IPS-NIHi7 (cell line): Measurements from ENCODE around the gene ADIPOR2.
"Not testable (repeated sequence)": the region's sequence is repeated elsewhere in the genome, so short reads cannot be mapped to it uniquely, and the experiment has no call there.

Experiments used
- DNase-seq: peaks from one replicate; pipeline ENCODE4 v3.0.0; 2012; ENCODE audit warnings: mixed read lengths; ENCODE audit errors: extremely low spot score

ADIPOR2 gene

DNA sequence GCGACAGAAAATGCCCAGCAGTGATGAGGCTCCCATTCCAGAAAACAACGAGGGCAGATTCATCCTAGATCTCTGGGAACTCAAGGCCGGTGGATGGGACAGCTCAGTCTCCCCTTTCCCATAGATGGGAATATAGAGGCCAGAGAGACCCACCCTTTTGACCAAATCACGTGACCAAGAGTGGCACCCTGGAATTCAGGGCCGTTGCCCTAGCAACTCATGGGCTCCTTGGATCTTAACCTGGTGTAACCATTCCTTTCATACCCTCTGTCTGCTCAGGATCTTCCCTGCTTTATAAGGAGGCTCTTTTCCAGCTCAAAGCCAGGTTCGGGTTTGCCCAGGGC lies 121.0 kb downstream of the ADIPOR2 start:
- DNase-seq, result no peak

DNA sequence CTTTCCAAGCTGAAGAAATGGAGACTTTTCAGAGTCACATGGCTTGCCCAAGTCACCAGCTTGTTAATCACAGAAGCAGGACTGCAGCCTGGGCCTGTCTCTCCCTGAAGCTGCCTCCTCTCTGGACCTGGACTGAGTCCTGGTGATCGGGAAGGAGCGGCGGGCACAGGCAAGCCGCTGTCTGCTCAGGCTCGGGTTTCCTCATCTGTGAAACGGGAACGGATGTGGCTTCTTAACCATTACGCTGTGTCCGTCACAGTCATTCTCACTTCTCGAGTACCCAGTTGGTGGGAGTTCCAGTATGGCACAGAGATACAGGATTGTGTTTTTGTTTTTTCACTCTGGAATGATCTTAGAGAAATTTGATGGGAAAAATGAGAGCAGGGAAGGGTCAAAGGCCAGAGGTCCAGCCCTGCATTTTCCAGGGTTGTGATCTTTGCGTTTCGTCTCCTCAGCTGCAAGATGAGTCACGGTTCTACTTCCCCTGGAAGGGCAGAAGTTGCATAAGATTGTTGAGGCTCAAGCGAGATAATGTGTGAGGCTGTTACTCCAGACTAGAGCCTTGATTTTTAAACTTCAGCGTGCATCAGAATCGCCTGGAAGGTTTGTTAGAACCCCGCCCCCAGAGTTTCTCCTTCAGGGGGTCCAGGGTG lies 121.9 kb downstream of the ADIPOR2 start:
- no peak for DNase-seq

GRCh38 chr12:1814266-1814665 lies 123.4 kb downstream of the ADIPOR2 start:
- no peak for DNase-seq

DNA sequence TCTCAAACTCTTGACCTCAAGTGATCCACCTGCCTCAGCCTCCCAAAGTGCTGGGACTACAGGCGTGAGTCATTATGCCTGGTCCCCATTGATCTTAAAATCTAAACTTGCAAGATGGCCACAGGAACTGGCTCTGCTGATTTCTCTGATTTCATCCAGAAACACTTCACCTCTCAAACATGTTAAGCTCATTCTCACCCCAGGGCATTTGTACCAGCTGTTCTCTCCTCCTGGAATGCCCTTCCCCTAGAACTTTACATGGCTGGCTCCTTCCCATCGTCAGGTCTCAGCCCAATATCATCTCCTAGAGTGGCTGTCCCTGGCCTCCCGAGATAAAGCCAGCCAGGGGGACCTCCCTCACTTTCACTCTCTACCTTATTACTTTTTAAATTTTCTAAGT lies 124.2 kb downstream of the ADIPOR2 start:
- no peak for DNase-seq

DNA sequence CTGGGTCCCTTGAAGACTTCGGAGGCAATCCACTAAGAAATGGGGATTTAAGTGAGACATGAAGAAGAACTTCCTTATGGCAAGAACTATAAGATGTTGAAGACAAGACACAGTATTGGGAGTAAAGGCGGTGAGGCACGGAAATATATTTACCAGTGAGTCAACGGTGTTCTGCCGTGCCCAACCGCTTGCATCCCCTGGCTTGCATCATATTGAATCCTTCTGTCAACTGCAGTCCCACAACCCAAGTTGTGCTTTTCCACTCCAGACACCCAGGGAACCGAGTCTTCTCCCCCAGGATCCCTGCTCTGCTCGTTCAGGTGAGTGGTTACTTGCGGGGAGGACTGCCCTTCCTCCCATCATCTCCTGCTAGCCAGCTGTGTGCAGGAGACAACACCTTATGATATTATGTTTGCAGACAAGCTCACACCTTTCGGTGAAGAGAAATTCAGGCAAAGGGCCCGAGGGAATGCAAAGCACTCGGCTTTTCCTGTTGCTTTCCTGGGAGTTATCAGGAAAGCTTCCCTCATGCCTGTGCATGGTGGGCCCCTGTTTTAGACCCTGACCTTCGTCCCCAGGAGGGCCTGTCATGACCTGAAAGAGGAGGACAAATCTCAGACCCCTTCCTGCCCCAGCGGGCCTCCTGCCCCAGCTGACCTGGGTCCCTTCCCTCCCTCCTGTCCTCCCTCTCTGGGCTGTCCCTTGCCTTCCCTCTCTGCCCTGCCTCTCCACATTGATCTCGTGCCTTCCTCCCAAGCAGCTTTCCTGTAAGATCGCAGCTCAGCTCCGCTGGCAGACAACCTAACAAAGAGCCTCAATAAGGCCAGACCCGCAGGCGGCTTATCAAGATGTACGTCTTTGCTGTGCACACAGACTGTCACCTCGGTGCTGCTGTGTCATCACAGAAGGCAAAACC lies 125.2 kb downstream of the ADIPOR2 start:
- no peak for DNase-seq

DNA sequence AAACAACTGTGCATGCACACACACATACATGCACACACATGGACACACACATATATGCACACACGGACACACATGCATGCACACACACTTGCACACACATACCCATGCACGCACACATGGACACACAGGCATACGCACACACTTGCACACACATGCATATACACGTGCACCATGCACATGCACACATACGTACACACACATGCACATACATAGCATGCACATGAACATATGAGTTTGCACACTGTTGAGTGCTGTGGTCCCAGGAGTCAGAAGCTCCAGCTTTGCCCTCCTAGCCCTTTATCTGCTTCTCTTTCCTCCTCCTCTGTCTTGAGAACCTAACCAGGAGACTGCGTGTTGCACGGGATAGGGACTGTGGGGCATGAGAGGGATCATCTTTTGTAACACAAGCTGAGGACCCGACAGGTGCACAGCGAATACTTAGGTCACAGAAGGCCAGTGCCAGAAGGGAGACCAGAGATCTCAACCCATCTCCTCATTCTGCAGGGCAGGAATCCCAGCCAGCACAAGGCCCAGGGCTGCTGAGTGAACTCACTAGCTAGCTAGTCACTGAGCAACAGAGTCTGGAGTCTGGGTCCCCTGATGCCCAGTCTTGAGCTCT lies 126.0 kb downstream of the ADIPOR2 start:
- DNase-seq, result no peak

GRCh38 chr12:1817928-1818327 lies 127.1 kb downstream of the ADIPOR2 start:
- DNase-seq, result not testable (repeated sequence)

- no peak for DNase-seq
These were observed 128.2 kb downstream of the ADIPOR2 start for GRCh38 chr12:1819050-1819449.

- no peak for DNase-seq
These were observed 128.7 kb downstream of the ADIPOR2 start for GRCh38 chr12:1819571-1819970.

GRCh38 chr12:1820191-1820895 lies 129.5 kb downstream of the ADIPOR2 start, which contains the start of gene LRTM2:
Gene LRTM2 (plus strand): TSS chr12:1820565. CDS start chr12:1828149, 7,584 bp downstream.
- DNase-seq, result no peak

DNA sequence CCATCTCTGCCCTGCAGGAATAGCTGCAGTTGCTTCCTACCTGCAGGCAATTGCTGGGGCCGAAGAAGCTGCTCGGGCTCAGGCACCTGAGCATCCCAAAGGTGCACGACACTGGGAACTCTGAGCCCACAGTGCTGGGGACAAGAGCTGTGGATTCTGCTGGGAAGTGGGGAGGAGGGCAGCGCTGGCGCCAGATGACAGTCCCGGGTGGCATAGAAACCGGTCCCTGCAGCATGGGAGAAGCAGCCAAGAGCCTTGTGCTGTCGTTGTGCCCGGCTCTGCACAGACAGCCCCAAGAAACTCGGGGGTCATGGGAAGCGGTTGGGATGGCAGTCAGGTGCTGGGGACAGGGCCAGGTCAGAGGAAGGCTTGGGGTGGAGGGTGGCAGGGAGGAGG lies 130.0 kb downstream of the ADIPOR2 start:
- DNase-seq, result no peak

DNA sequence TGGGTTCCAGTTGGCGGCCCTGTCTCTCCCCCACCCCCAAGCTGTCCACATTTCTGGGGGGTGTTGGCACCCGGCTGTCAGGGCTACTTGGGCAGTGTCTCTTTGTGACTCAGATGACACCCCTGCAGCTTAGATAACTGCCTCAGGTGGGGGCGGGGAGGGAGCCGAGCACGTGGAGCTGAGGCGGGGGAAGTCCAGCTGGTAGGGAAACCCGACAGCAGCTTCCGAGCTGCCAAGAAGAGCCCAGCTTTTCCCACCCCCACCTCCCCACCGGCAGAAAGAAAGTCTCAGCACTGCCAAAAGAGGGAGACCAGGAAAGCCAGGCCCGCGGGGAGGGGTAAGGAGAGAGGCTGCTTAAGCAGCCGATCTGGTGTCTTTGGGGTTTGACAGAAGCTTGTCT lies 130.9 kb downstream of the ADIPOR2 start:
- no peak for DNase-seq

DNA sequence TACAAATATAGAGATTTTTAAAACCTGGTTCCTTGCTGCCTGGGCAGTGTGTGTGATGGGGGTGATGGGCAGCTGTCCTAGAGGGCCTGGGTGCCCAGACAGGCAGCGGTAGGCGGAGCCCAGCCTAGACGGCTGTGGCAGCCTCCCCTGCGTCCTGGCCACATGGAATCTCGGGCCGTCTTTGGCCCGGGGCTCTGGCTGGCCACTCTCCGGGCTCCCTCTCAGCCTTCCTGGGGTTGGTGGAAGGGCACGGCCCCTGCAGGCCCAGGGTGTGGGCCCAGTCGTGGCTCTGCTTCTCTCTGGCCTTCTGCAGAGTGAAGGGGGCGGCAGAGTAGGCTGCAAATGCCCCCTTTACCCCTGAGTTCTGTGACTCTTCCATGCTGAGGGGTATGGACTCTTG lies 131.8 kb downstream of the ADIPOR2 start:
- no peak for DNase-seq

DNA sequence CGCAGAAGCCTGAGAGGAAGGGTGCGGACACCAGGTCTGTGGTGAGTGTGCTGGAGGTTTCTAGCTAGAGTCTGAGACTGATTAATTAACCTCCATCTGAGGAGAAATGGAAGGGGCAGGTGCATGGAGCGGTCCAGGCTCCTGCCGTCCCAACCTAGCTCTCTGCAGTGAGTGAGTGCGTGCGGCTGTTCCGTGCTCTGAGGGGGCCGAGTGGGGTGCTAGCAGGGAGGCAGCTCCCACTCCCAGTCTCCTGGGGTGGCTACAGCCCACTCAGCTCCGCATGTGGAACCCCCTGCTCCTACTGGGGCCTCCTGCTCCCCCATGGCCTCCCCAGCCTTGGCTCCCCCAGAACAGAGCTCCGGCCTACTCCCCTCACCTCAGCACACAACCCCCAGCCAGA lies 132.4 kb downstream of the ADIPOR2 start:
- DNase-seq, result no peak

DNA sequence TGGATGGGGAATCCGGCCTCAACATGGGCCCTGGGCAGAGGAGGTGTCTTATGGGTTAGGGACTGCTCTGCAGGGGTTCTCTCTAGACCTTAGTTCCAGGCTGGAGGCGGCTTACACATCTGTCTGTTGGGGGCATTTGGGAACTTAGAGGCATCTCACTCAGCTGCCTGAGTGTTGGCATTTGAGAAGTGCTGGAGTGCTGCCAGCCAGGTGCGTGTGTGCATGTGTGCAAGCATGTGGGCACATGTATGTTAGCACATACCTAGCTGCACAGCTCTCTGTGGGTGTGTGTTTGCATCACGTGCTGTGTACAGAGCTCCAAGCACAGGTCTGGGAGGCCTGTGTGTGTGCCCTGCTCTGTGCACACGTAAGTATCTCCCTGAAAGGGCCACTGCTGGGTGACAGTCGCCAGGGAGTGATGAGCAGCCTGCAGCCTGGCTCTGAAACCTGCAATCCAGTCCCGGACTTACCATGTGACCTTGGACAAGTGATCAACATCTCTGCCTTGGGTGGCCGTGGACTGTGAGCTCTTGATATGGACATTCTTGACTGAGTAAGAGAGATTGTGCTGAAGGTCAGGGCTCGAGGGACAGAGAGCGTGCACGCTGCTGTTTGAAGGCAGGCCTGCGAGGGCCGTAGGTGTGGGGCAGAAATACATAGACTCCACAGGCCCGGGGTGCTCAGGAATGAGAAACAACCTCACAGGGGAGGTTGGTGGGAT lies 134.7 kb downstream of the ADIPOR2 start:
- no peak for DNase-seq

DNA sequence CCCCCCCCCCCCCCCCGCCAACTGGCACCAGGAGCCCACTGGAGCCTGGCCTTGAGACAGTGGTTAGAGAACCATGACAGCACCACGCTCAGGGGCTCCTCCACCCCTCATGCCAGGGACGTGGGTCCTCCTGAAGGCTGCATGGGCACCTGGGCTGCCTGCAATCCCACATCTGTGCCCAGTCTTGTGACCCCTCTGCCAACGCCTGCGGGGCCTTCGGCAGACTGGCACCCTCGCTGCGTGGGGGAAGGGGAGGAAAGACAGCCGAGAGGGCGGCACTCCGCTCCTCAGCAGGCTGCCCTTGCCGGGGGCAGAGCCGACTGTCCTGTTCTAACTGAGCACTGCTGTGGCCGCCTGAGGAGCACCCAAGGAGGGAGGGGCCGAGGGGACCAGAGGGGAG lies 135.5 kb downstream of the ADIPOR2 start:
- no peak for DNase-seq

- DNase-seq, result no peak
These were observed 136.2 kb downstream of the ADIPOR2 start for GRCh38 chr12:1826867-1827705.

DNA sequence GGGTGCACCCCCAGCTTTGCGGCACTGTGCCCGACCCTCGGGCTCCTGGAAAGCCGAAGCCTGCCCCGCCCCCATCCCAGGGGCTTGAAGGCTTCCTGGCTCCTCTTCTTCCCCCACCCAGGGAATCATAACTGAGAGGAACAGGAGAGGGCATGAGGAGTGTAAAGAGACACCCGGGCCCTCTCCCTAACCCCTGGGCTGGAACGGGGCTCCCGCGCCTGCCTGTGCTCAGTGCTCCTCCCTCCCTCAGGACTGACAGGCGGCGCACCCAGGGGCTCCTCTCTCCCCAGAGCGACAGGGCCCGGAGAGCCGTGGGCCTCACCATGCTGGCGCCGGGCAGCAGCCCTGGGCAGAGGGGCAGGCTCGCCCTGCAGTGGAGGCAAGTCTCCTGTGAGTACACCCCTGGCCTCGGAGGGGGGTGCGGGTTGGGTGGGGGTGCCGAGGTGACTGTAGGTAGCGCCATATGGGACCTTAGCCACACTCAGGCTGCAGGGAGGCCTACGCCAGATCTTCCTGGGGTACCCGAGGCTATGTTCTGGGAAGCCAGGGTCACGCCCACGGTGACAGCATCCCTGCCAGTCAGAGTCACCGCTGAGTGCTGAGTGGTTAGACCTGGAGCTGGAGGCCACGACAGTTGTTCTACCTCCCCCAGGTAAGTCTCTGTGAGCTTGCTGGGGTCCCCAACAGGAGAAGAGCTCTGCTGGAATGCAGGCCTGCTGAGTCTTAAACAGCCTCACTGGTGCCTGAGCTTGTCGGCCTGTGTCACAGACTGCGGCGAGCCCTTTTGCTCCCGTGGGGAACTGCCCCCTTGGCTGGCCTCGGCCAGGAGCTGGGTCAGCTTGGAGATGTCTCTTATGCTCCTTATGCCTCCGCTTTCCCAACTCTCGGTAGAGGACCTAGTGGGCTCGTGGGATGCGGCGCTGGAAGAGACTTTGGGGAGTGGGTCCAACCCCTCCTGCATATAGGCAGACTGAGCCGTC lies 137.2 kb downstream of the ADIPOR2 start:
- DNase-seq, result no peak

DNA sequence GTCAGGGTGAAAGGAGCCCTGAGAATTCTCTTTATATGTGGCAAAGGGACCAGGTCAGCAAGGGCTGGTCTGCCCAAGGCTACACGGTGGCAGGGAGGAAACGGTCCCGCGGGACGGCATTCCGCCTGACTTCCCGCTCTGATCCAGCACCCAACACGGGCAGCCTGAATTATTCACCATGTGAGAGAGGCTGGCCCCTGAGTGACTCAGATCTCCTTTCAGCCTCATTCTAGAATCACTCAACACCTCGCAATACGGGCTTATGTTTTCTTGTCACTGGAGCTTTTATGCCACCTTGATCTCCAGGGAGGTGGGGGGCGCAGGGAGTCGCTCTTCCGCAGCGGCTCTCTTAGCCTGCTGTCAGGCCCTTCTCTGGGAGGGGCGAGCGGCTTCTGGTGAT lies 138.0 kb downstream of the ADIPOR2 start:
- no peak for DNase-seq
